Sigmoid colon (tissue), 7 donors: ENCODE results near the gene SRXN1. TPM values are rescaled to one million over a fixed set of nuclear protein-coding genes. Genes with fewer than 3 reads are reported as not detected.

Experiments used
- DNase-seq: peaks from one replicate; pipeline ENCODE4 v3.0.0-alpha.2; 2019
- H3K27ac ChIP-seq, 4 donors: fragments of 200-600 bp; sonication (generic); one replicate each; pipeline ENCODE4 v1.5.1; 2016 to 2019; ENCODE audit warnings: mild to moderate bottlenecking in 1 of 4
- H3K27me3 ChIP-seq, 3 donors: fragments of 200-600 bp; sonication (generic); one replicate each; pipeline ENCODE4 v1.5.1; 2019; ENCODE audit warnings: mild to moderate bottlenecking in 1 of 3
- H3K36me3 ChIP-seq, 4 donors: fragments of 200-600 bp; sonication (generic); one replicate each; pipeline ENCODE4 v1.5.1; 2016 to 2019
- H3K4me1 ChIP-seq, 4 donors: fragments of 200-600 bp; sonication (generic); one replicate each; pipeline ENCODE4 v1.5.1; 2017 to 2019
- H3K4me3 ChIP-seq, 4 donors: fragments of 200-600 bp; sonication (generic); one replicate each; pipeline ENCODE4 v1.5.1; 2017 to 2019; ENCODE audit warnings: mild to moderate bottlenecking in 2 of 4, moderate library complexity in 1 of 4
- H3K9me3 ChIP-seq, 4 donors: fragments of 200-600 bp in 3 of 4; sonication (generic) in 3 of 4; one replicate each; pipeline versions ENCODE4 v1.5.1 to v1.6.1; 2013 to 2019
- EP300 ChIP-seq, 4 donors: sonication (generic); formaldehyde crosslinking; IDR thresholded peaks; one replicate each; pipeline ENCODE4 v1.6.1; 2017; ENCODE audit warnings: antibody characterized with exemption in 4 of 4
- POLR2A ChIP-seq, 2 donors: fragments of 450-650 bp; IDR thresholded peaks; one replicate each; pipeline ENCODE4 v1.6.1; 2016; ENCODE audit warnings: antibody characterized with exemption in 2 of 2, mild to moderate bottlenecking in 2 of 2, moderate library complexity in 2 of 2
- POLR2AphosphoS5 ChIP-seq, 4 donors: sonication (generic); formaldehyde crosslinking; IDR thresholded peaks; one replicate each; pipeline ENCODE4 v1.6.1; 2017; ENCODE audit warnings: antibody characterized with exemption in 4 of 4
- WGBS, 2 donors: extraction: QIAGEN DNeasy Blood & Tissue Kit; methylation state at CpG; one replicate each; pipeline ENCODE4 v1.1.7; 2013; 5-methylcytosine and 5-hydroxymethylcytosine counted together
- intact Hi-C: fragments of 100-400 bp; cut with DNase I; formaldehyde crosslinking; loops from one replicate; pipeline ENCODE4 v1.15.1; 2023
- polyA plus RNA-seq, 3 donors: library from polyadenylated mRNA; stranded (reverse); fragments of 200-250 nt; gene quantifications; one replicate each; pipeline ENCODE4 v1.2.3, GENCODE V29; 2013
- total RNA-seq, 4 donors: library from RNA; depleted of rRNA; stranded (reverse); fragments of >200 nt; gene quantifications; one replicate each; pipeline ENCODE4 v1.1.0, GENCODE V29; 2016
- TF ChIP-seq, protein P1 (sequence below), 4 experiments: fragments of 450-650 bp in 3 of 4; fragments of 200-600 bp in 1 of 4; IDR thresholded peaks; one replicate each; pipeline ENCODE4 v1.5.1; 2016 to 2019; ENCODE audit warnings: antibody characterized with exemption in 4 of 4, mild to moderate bottlenecking in 3 of 4, moderate library complexity in 2 of 4
- donor health status: healthy with polysubstance abuse.
- donor health status: Bipolar disorder and iron deficiency.
- donor health status: healthy.

The SRXN1 gene
- total and polyA plus RNA-seq, 7 donors: 16.8 to 35.6 (median 27.5) TPM

DNA sequence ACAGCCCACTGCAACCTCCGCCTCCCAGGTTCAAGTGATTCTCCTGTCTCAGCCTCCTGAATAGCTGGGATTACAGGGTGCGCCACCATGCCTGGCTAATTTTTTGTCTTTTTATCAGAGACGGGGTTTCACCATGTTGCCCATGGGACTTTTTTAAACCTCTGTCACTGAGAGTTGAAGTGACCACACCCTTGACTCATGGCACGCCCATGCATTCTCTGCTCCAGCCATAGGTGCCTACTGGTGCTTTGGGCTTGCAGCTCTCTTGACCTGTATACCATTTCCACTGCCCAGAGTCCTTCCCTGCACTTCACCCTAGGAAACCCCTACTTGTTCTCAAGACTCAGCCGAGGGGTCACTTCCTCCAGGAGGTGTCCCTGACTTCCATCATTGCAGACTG lies 25.0 kb upstream of the SRXN1 start:
- H3K27me3 ChIP-seq: peaks cover 4 to 91% (median 18%) of the 10 kb centered on the region in 3 donors
- no peak for DNase-seq

DNA sequence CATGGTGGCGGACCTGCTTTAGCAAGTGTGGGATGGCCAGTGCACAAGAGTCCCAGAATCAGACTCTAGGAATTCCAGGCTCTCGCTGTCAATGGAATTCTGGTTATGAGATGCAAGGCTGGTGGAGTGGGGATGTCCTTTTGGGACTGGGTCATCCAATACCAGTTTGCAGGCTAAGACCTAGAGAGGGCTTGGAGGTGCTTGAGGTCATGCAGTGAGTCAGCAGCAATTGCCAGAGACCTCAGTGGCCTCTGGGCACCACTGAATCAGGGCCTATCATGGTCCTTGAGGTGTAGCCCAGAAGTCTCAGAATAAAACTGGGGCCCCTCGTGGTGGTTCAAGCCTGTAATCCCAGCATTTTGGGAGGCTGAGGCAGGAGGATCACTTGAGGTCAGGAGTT lies 24.0 kb upstream of the SRXN1 start:
- peaks cover 0 to 22% (median 19%) of the 10 kb centered on the region in 4 donors for H3K4me1 ChIP-seq
- H3K36me3 ChIP-seq: no peaks in the 10 kb centered on the region
- no peak overlapping the region for H3K27ac ChIP-seq
- H3K27me3 ChIP-seq: peaks cover 7 to 91% (median 25%) of the 10 kb centered on the region in 3 donors
- no peaks in the 10 kb centered on the region for H3K9me3 ChIP-seq
- WGBS, 2 donors: 64 to 72% methylated on average over 3 of the region's 3 CpGs
- no peak overlapping the region for H3K4me3 ChIP-seq
- DNase-seq: no peak
- TF ChIP-seq POLR2AphosphoS5 (IDR thresholded peaks at IDR 0.05) (no peak), POLR2A (IDR thresholded peaks at IDR 0.05) (no peak), EP300 (IDR thresholded peaks at IDR 0.05) (no peak)
- TF ChIP-seq, protein P1, sequence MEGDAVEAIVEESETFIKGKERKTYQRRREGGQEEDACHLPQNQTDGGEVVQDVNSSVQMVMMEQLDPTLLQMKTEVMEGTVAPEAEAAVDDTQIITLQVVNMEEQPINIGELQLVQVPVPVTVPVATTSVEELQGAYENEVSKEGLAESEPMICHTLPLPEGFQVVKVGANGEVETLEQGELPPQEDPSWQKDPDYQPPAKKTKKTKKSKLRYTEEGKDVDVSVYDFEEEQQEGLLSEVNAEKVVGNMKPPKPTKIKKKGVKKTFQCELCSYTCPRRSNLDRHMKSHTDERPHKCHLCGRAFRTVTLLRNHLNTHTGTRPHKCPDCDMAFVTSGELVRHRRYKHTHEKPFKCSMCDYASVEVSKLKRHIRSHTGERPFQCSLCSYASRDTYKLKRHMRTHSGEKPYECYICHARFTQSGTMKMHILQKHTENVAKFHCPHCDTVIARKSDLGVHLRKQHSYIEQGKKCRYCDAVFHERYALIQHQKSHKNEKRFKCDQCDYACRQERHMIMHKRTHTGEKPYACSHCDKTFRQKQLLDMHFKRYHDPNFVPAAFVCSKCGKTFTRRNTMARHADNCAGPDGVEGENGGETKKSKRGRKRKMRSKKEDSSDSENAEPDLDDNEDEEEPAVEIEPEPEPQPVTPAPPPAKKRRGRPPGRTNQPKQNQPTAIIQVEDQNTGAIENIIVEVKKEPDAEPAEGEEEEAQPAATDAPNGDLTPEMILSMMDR (IDR thresholded peaks at IDR 0.05): no peak
- intact Hi-C loops: no loop called here

More for the DNA sequence above, 25.0 kb upstream of the SRXN1 start:
- no peak overlapping the region for H3K4me3 ChIP-seq
- WGBS, 2 donors: 83 to 86% methylated on average over 5 of the region's 5 CpGs
- no peaks in the 10 kb centered on the region for H3K9me3 ChIP-seq
- H3K4me1 ChIP-seq: peaks cover 0 to 22% (median 19%) of the 10 kb centered on the region in 4 donors
- H3K36me3 ChIP-seq: no peaks in the 10 kb centered on the region
- no peak overlapping the region for H3K27ac ChIP-seq
- intact Hi-C loops: no loop called here
- no peak for TF ChIP-seq EP300 (IDR thresholded peaks at IDR 0.05)
- no peak for TF ChIP-seq POLR2AphosphoS5 (IDR thresholded peaks at IDR 0.05)
- TF ChIP-seq, protein P1 (IDR thresholded peaks at IDR 0.05): no peak
- TF ChIP-seq POLR2A (IDR thresholded peaks at IDR 0.05): no peak

DNA sequence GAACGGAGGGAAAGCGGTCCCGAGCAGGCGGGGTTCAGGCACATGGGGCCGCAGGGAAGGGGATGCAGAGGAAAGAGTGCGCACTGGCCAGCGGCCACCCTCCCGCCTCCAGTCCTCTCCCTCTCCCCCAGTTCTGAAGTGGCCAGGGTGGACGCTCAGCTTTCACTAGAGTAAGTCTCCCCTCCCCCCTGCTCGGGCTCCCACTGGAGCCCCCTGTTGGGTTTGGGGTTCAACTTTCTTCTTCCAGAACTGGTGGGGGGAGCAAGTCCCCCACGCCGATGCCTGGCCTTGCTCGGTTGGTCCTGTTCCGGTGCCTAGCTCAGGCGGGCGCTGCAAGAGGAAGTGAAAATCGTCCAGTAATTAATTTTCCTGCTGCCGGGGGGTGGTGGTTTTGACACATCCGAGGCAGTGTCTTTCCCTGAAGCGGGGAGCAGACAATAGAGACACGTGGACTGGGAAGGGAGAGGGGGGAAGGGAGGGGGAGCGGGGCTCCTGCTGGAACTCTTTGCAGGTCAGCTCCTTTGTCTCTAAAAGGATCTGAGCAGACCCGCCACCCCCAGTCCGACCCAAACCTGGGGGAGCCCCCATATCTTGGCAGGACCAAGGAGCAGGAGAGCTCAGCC lies 23.4 kb upstream of the SRXN1 start:
- H3K4me1 ChIP-seq: peaks cover 0 to 22% (median 19%) of the 10 kb centered on the region in 4 donors
- TF ChIP-seq POLR2AphosphoS5 (IDR thresholded peaks at IDR 0.05) (no peak), EP300 (IDR thresholded peaks at IDR 0.05) (no peak)
- no peaks in the 10 kb centered on the region for H3K36me3 ChIP-seq
- H3K4me3 ChIP-seq: no peak overlapping the region
- 4 to 11% methylated on average over 24 of the region's 24 CpGs for whole genome bisulfite sequencing, 2 donors
- peaks cover 7 to 91% (median 31%) of the 10 kb centered on the region in 3 donors for H3K27me3 ChIP-seq
- no peak for DNase-seq
- no peak overlapping the region for H3K27ac ChIP-seq
- intact Hi-C loops: no loop called here
- H3K9me3 ChIP-seq: no peaks in the 10 kb centered on the region

DNA sequence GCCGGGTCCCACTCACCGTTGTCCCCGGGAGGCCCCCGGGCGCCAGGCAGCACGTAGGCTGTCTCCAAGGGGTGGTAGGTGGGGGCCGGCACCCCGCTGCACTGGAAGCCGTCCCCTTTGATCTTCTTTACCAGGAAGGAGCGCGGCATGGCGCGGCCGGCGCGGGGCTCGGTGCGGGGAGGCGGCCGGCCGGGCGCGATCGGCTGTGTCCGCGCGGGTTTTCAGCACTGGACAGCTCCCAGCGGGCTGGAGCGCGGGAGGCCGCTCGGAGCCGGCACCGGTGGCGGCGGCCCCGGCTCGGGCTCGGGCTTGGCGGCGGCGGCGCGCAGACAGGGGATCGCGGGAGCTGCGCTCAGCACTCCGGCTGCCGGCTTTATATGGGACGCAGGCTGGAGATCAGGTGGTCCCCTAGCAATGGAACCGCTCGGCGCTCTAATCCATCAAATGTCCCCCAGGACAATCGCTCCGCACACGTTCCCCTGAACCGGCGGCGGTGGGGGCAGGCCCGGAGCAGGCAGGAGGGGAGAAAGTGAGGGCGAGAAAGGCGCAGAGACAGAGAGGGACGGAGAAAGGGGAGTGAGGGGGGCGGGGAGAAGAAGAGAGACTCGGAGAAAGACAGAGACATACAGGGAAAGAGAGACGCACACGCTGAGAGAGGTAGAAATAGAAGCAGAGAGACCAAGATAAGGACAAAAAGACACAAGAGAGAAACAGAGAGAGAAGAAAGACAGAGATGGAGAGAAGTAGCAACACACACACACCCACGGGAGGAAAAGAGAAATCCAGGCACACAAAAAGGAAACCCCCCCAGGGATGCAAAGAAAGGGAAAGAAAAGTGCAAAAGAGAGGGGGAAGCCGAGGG lies 22.7 kb upstream of the SRXN1 start, which contains the start of gene SCRT2:
TSS of gene SCRT2 (minus strand) at position 350 of the 862 bp plus-strand sequence. CDS start at position 149, 201 bp downstream.
- peak; percentile 81 for DNase-seq
- H3K36me3 ChIP-seq: no peaks in the 10 kb centered on the region
- H3K27me3 ChIP-seq: peaks cover 7 to 90% (median 37%) of the 10 kb centered on the region in 3 donors
- TF ChIP-seq, protein P1 (IDR thresholded peaks at IDR 0.05): no peak
- TF ChIP-seq POLR2AphosphoS5 (IDR thresholded peaks at IDR 0.05) (no peak), POLR2A (IDR thresholded peaks at IDR 0.05) (no peak), EP300 (IDR thresholded peaks at IDR 0.05) (no peak)
- intact Hi-C loops: no loop called here
- peaks cover 0 to 22% (median 19%) of the 10 kb centered on the region in 4 donors for H3K4me1 ChIP-seq
- peak within 1 kb of the TSS in 1 of 4 donors; percentile 39 for H3K27ac ChIP-seq
- WGBS, 2 donors: 1% methylated on average over 69 of the region's 69 CpGs
- H3K9me3 ChIP-seq: no peaks in the 10 kb centered on the region
- peak within 1 kb of the TSS in 1 of 4 donors; percentile 15 for H3K4me3 ChIP-seq

DNA sequence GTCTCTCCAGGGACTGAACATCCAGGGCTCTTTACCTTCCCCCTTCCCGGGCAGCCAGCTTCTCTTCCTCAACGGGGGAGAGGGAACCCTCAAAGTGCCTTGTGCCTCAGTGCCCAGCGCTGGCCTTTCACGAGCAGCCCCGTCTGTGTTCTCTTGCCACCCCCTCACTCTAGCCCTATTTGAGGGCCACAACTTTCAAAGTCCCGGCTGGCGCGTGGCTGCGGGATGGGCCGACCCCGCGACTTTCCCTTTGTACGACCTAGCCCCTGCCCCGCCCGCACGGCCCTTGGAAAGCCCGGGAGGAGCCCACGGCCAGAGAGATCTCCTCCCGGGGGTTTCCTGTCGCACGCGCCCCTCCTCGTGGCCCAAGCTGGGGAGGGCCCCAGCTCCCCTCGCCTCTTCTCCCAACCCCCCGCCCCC lies 22.0 kb upstream of the SRXN1 start:
- H3K36me3 ChIP-seq: no peaks in the 10 kb centered on the region
- no peaks in the 10 kb centered on the region for H3K9me3 ChIP-seq
- H3K4me1 ChIP-seq: peaks cover 0 to 22% (median 19%) of the 10 kb centered on the region in 4 donors
- WGBS, 2 donors: 4 to 6% methylated on average over 25 of the region's 25 CpGs
- no peak for TF ChIP-seq EP300 (IDR thresholded peaks at IDR 0.05)
- no peak for TF ChIP-seq POLR2AphosphoS5 (IDR thresholded peaks at IDR 0.05)
- TF ChIP-seq, protein P1 (IDR thresholded peaks at IDR 0.05): no peak
- TF ChIP-seq POLR2A (IDR thresholded peaks at IDR 0.05): no peak
- intact Hi-C loops: no loop called here
- DNase-seq: no peak
- peaks cover 7 to 90% (median 37%) of the 10 kb centered on the region in 3 donors for H3K27me3 ChIP-seq
- no peak overlapping the region for H3K27ac ChIP-seq
- peak overlapping the region in 1 of 4 donors; percentile 10 for H3K4me3 ChIP-seq
